Measurements from ENCODE around the gene APCDD1. TPM values are rescaled to one million over a fixed set of nuclear protein-coding genes. Genes with fewer than 3 reads are reported as not detected.

The APCDD1 gene
- total RNA-seq, 4 donors from 2014 or later, result 4.6 to 13.0 (median 7.5) TPM

DNA sequence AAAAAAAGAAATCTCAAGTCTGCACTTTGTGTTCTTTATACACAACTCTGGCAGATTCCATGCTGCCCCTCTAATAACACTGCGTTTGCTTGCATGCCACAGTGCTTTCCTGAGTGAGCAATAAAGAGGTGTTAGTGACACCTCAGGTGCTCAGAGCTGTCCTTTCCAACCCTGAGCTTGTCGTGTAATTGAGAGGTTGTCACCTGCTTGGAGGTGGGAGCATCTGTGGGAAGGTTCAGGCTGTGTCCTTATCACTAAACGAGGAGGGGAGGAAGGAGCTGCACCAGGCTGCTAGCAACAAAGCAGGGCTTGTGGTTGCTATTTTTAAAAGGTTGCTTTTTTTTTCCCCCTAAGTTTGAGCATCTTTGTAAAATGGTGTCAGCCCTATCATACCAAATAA lies 31.9 kb downstream of the APCDD1 start:
- no peaks in the 10 kb centered on the region for H3K27me3 ChIP-seq
- in situ Hi-C loops (cut with MboI; ENCODE audit: low sequenced_read_pairs in 4 of 4), result no loop called here
- H3K9me3 ChIP-seq, result no peaks in the 10 kb centered on the region
- intact Hi-C loops (cut with DNase I; ENCODE audit: low total_unique reads), result no loop called here
- H3K36me3 ChIP-seq, result no peaks in the 10 kb centered on the region
- DNase-seq, result no peak
- TF ChIP-seq, protein P1, sequence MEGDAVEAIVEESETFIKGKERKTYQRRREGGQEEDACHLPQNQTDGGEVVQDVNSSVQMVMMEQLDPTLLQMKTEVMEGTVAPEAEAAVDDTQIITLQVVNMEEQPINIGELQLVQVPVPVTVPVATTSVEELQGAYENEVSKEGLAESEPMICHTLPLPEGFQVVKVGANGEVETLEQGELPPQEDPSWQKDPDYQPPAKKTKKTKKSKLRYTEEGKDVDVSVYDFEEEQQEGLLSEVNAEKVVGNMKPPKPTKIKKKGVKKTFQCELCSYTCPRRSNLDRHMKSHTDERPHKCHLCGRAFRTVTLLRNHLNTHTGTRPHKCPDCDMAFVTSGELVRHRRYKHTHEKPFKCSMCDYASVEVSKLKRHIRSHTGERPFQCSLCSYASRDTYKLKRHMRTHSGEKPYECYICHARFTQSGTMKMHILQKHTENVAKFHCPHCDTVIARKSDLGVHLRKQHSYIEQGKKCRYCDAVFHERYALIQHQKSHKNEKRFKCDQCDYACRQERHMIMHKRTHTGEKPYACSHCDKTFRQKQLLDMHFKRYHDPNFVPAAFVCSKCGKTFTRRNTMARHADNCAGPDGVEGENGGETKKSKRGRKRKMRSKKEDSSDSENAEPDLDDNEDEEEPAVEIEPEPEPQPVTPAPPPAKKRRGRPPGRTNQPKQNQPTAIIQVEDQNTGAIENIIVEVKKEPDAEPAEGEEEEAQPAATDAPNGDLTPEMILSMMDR (IDR thresholded peaks at IDR 0.05 in 4 of 5, conservative IDR thresholded peaks at IDR 0.05 in 1 of 5), result no peak
- TF ChIP-seq POLR2A (IDR thresholded peaks at IDR 0.05), result no peak
- no peak overlapping the region for H3K27ac ChIP-seq
- no peaks in the 10 kb centered on the region for H3K4me1 ChIP-seq
- H3K4me3 ChIP-seq, result no peak overlapping the region
- ATAC-seq, result no peak

DNA sequence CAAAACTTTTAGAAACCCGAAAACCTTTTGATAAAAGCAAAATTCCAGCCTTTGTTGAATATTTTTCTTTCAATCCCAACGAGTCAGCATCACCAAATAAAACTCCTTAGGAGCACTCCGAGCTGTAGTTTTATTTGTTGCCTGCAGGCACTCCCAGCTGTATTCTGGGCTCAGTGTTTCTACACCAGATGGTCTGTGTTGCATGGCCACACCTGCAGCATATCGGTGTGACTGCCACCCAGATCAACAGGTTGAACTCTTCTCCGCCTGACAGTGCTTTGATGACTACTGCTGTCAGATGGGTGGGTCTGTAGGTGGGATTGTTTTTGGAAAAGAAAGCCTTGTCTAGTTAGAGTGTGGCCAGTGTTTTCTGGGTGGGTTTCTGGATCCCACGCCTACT lies 32.7 kb downstream of the APCDD1 start:
- Histone ChIP-seq H3K9me3 (no peaks in the 10 kb centered on the region), H3K36me3 (no peaks in the 10 kb centered on the region), H3K27ac (no peak overlapping the region), H3K4me3 (no peak overlapping the region), H3K27me3 (no peaks in the 10 kb centered on the region), H3K4me1 (no peaks in the 10 kb centered on the region)
- ATAC-seq (no peak), DNase-seq (no peak)
- in situ Hi-C loops (cut with MboI; ENCODE audit: low sequenced_read_pairs in 4 of 4) (no loop called here), intact Hi-C loops (cut with DNase I; ENCODE audit: low total_unique reads) (no loop called here)
- TF ChIP-seq, protein P1 (IDR thresholded peaks at IDR 0.05 in 4 of 5, conservative IDR thresholded peaks at IDR 0.05 in 1 of 5), result no peak
- no peak for TF ChIP-seq POLR2A (IDR thresholded peaks at IDR 0.05)

DNA sequence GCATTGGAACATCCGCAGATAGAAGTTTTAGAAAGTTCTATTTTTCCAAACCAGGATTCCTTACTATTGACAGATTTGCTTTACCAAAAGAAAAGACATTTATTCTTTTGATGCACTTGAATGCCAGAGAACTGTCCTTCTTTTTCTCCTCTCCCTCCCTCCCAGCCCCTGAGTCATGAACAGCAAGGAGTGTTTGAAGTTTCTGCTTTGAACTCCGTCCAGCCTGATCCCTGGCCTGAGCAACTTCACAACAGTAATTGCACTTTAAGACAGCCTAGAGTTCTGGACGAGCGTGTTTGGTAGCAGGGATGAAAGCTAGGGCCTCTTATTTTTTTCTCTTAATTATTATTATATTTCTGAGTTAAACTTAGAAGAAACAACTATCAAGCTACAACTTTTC lies 33.6 kb downstream of the APCDD1 start:
- TF ChIP-seq, protein P1 (IDR thresholded peaks at IDR 0.05 in 4 of 5, conservative IDR thresholded peaks at IDR 0.05 in 1 of 5), result no peak
- no peak for TF ChIP-seq POLR2A (IDR thresholded peaks at IDR 0.05)
- intact Hi-C loops (cut with DNase I; ENCODE audit: low total_unique reads) (no loop called here), in situ Hi-C loops (cut with MboI; ENCODE audit: low sequenced_read_pairs in 4 of 4) (no loop called here)
- Histone ChIP-seq H3K36me3 (no peaks in the 10 kb centered on the region), H3K27ac (no peak overlapping the region), H3K4me1 (no peaks in the 10 kb centered on the region), H3K9me3 (no peaks in the 10 kb centered on the region), H3K4me3 (no peak overlapping the region), H3K27me3 (no peaks in the 10 kb centered on the region)
- no peak for ATAC-seq
- no peak for DNase-seq

DNA sequence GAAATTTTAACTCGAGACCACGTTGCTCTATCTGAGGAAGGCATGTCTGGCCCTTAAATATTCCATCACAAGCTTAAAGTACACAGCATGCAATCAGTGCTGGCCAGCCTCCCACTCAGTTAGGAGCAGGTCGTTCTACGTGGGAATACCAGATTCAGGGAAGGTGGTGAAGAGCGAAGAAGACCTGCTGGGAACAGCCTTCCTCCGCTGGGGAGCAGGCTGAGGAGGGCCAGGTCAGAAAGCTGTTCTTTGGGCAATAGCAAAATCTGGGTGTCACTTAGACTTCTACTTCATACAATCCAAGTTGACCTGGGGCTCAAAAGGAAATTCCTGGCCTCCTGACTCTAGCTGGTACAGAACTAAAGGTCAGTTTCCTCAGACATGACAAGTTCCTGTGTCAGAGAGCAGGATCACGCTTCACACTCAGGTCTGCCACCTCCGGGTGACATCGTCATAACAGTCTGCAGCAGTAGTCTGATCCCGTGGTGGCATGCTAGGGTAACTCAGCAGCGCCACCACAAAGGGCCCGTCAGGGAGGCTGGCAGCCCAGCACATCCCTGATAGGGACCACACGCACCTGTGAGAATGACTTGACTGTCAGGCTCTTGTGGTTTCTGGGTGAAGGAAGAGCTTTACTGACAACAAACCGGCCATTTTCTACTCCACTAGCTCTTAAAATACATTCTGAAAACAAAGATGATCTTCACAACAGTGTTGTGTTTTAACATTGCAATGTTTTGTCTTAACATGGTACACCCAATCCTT lies 36.1 kb downstream of the APCDD1 start:
- no peaks in the 10 kb centered on the region for H3K27me3 ChIP-seq
- DNase-seq (no peak), ATAC-seq (no peak)
- H3K27ac ChIP-seq, result no peak overlapping the region
- TF ChIP-seq, protein P1 (IDR thresholded peaks at IDR 0.05 in 4 of 5, conservative IDR thresholded peaks at IDR 0.05 in 1 of 5), result no peak
- no peak for TF ChIP-seq POLR2A (IDR thresholded peaks at IDR 0.05)
- intact Hi-C loops (cut with DNase I; ENCODE audit: low total_unique reads) (no loop called here), in situ Hi-C loops (cut with MboI; ENCODE audit: low sequenced_read_pairs in 4 of 4) (no loop called here)
- no peaks in the 10 kb centered on the region for H3K4me1 ChIP-seq
- H3K9me3 ChIP-seq, result no peaks in the 10 kb centered on the region
- no peak overlapping the region for H3K4me3 ChIP-seq
- no peaks in the 10 kb centered on the region for H3K36me3 ChIP-seq

DNA sequence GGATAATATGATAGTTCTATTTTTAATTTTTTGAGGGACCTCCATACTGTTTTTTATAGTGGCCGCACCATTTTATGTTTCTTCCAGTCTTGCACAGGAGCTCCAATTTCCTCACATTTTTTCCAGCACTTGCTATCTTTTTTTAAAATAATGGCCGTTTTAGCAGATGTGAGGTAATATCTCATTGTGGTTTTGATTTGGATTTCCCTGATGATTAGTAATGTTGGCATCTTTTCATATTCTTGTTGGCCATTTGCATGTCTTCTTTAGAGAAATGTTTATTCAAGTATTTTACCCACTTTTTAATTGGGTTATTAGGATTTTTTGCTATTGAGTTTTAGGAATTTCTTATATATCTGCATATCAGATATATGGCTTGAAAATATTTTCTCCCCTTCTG lies 41.5 kb downstream of the APCDD1 start:
- in situ Hi-C loops (cut with MboI; ENCODE audit: low sequenced_read_pairs in 4 of 4) (no loop called here), intact Hi-C loops (cut with DNase I; ENCODE audit: low total_unique reads) (no loop called here)
- TF ChIP-seq, protein P1 (IDR thresholded peaks at IDR 0.05 in 4 of 5, conservative IDR thresholded peaks at IDR 0.05 in 1 of 5), result no peak
- no peak for TF ChIP-seq POLR2A (IDR thresholded peaks at IDR 0.05)
- Histone ChIP-seq H3K27me3 (no peaks in the 10 kb centered on the region), H3K4me1 (no peaks in the 10 kb centered on the region), H3K27ac (no peak overlapping the region), H3K4me3 (no peak overlapping the region), H3K9me3 (no peaks in the 10 kb centered on the region), H3K36me3 (no peaks in the 10 kb centered on the region)
- DNase-seq (no peak), ATAC-seq (no peak)
